Measurements from ENCODE around the gene ZFP36L2.

DNA sequence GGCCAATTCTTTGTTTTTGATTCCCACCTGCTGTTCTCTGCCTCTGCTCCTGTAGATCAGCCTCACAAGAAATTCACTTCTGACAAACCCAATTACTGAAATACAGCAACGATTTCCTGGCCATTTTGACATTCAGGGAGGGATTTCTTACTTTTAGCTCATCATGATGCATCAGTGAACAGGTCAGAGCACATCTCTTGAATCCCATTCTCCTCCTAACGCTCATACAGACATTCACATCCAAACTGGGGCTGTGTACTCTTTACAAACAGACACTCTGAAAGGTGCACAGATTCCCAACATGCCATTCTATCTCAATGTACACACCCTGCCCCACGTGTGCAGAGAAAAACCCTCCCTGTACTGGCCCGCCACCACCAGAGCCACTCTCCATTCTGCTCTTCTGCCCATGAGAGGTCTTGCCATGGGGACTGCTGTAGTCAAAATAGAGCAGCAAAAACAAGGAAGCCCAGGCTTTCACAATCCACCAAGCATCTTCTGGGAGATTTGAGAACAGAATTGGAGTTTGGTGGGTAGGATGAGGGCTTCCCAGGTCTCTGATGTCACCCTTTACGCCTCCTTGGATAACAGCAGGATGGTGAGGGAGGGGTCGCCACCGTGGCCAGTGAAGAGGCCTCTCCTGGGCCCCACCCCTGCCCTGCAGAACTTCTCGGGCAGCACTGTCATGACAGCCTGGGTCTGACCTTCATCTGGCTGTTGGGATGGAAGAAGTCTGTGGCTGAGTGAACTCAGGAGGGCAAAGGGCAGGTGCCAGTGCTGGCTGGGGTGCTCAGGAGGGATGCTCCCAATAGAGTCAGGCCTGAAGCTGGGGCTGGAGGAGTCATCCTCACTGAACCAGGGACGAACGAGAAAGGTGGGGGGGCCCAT, 41.9 kb upstream of the ZFP36L2 start:
- TF ChIP-seq ZNF274 (IDR thresholded peaks at IDR 0.05; ENCODE audit: low read length): no peak
- TF ChIP-seq ZNF274 (tag by site-specific recombination; IDR thresholded peaks at IDR 0.05; ENCODE audit: borderline replicate concordance): no peak
- TF ChIP-seq, protein P1, sequence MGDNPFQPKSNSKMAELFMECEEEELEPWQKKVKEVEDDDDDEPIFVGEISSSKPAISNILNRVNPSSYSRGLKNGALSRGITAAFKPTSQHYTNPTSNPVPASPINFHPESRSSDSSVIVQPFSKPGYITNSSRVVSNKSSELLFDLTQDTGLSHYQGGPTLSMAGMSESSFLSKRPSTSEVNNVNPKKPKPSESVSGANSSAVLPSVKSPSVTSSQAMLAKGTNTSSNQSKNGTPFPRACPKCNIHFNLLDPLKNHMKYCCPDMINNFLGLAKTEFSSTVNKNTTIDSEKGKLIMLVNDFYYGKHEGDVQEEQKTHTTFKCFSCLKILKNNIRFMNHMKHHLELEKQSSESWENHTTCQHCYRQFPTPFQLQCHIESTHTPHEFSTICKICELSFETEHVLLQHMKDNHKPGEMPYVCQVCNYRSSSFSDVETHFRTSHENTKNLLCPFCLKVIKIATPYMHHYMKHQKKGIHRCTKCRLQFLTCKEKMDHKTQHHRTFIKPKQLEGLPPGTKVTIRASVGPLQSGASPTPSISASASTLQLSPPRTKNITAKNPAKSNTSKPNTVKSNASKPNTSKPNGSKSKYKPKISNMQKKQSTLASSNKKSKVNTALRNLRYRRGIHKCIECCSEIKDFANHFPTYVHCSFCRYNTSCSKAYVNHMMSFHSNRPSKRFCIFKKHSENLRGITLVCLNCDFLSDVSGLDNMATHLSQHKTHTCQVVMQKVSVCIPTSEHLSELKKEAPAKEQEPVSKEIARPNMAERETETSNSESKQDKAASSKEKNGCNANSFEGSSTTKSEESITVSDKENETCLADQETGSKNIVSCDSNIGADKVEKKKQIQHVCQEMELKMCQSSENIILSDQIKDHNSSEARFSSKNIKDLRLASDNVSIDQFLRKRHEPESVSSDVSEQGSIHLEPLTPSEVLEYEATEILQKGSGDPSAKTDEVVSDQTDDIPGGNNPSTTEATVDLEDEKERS (tag by site-specific recombination; IDR thresholded peaks at IDR 0.05): no peak
- TF ChIP-seq SP2 (tag by site-specific recombination; IDR thresholded peaks at IDR 0.05): no peak
- TF ChIP-seq, protein P2, sequence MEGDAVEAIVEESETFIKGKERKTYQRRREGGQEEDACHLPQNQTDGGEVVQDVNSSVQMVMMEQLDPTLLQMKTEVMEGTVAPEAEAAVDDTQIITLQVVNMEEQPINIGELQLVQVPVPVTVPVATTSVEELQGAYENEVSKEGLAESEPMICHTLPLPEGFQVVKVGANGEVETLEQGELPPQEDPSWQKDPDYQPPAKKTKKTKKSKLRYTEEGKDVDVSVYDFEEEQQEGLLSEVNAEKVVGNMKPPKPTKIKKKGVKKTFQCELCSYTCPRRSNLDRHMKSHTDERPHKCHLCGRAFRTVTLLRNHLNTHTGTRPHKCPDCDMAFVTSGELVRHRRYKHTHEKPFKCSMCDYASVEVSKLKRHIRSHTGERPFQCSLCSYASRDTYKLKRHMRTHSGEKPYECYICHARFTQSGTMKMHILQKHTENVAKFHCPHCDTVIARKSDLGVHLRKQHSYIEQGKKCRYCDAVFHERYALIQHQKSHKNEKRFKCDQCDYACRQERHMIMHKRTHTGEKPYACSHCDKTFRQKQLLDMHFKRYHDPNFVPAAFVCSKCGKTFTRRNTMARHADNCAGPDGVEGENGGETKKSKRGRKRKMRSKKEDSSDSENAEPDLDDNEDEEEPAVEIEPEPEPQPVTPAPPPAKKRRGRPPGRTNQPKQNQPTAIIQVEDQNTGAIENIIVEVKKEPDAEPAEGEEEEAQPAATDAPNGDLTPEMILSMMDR (tag by site-specific recombination; IDR thresholded peaks at IDR 0.05): no peak
- no peak for TF ChIP-seq ZNF548 (tag by site-specific recombination; IDR thresholded peaks at IDR 0.05)
- TF ChIP-seq, protein P3, sequence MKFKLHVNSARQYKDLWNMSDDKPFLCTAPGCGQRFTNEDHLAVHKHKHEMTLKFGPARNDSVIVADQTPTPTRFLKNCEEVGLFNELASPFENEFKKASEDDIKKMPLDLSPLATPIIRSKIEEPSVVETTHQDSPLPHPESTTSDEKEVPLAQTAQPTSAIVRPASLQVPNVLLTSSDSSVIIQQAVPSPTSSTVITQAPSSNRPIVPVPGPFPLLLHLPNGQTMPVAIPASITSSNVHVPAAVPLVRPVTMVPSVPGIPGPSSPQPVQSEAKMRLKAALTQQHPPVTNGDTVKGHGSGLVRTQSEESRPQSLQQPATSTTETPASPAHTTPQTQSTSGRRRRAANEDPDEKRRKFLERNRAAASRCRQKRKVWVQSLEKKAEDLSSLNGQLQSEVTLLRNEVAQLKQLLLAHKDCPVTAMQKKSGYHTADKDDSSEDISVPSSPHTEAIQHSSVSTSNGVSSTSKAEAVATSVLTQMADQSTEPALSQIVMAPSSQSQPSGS (tag by site-specific recombination; IDR thresholded peaks at IDR 0.05; ENCODE audit: low read depth): no peak
- TF ChIP-seq, protein P4, sequence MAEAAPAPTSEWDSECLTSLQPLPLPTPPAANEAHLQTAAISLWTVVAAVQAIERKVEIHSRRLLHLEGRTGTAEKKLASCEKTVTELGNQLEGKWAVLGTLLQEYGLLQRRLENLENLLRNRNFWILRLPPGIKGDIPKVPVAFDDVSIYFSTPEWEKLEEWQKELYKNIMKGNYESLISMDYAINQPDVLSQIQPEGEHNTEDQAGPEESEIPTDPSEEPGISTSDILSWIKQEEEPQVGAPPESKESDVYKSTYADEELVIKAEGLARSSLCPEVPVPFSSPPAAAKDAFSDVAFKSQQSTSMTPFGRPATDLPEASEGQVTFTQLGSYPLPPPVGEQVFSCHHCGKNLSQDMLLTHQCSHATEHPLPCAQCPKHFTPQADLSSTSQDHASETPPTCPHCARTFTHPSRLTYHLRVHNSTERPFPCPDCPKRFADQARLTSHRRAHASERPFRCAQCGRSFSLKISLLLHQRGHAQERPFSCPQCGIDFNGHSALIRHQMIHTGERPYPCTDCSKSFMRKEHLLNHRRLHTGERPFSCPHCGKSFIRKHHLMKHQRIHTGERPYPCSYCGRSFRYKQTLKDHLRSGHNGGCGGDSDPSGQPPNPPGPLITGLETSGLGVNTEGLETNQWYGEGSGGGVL (tag by site-specific recombination; IDR thresholded peaks at IDR 0.05): no peak
